Measurements from ENCODE around the gene NME3. TPM values are rescaled to one million over a fixed set of nuclear protein-coding genes. Genes with fewer than 3 reads are reported as not detected.

NME3 gene
- total RNA-seq, 1 experiment from 2014 or later = 66.9 TPM

DNA sequence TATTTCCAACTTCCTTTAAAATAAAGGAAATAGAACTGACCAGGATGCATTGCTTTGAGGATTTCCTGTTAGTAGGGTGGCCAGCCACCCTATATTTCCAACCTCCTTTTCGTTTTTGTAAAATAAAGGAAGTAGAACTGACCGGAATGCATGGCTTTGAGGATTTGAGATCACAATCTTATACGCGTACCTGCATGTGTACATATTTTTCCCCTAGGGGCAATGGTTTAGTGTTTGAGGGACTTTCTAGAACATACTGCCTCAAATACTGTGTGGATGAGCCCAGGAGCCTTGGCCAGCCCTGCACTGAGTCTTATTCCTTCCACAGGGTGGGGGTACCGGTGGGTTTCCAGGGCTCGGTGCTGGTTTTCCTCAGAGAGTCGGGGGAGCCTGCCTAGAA, 39.7 kb downstream of the NME3 start:
- ATAC-seq (no peak), DNase-seq (no peak)
- ChIA-PET CTCF (no interaction called here), POLR2A (ENCODE audit: unreplicated experiment) (no interaction called here)
- H3K9me2 ChIP-seq (replicated peaks; ENCODE audit: low read length) = no peaks in the 10 kb centered on the region
- TF ChIP-seq EZH2 (IDR thresholded peaks at IDR 0.05; ENCODE audit: low read length, unreplicated experiment) = no peak
- no peak for TF ChIP-seq EZH2phosphoT487 (IDR thresholded peaks at IDR 0.05; ENCODE audit: borderline replicate concordance, low read length)
- TF ChIP-seq, protein P1, sequence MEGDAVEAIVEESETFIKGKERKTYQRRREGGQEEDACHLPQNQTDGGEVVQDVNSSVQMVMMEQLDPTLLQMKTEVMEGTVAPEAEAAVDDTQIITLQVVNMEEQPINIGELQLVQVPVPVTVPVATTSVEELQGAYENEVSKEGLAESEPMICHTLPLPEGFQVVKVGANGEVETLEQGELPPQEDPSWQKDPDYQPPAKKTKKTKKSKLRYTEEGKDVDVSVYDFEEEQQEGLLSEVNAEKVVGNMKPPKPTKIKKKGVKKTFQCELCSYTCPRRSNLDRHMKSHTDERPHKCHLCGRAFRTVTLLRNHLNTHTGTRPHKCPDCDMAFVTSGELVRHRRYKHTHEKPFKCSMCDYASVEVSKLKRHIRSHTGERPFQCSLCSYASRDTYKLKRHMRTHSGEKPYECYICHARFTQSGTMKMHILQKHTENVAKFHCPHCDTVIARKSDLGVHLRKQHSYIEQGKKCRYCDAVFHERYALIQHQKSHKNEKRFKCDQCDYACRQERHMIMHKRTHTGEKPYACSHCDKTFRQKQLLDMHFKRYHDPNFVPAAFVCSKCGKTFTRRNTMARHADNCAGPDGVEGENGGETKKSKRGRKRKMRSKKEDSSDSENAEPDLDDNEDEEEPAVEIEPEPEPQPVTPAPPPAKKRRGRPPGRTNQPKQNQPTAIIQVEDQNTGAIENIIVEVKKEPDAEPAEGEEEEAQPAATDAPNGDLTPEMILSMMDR (conservative IDR thresholded peaks at IDR 0.05; ENCODE audit: low read depth, low read length) = no peak
- H4K20me1 ChIP-seq (ENCODE audit: low read length) = no peaks in the 10 kb centered on the region
- H3K9me3 ChIP-seq (ENCODE audit: low read length) = no peaks in the 10 kb centered on the region
- no peaks in the 10 kb centered on the region for H3K4me1 ChIP-seq (ENCODE audit: insufficient read depth, low read length)
- no peaks in the 10 kb centered on the region for H3K79me2 ChIP-seq (ENCODE audit: low read length)
- H3K27ac ChIP-seq (ENCODE audit: low read length) = no peak overlapping the region
- H3K4me3 ChIP-seq (ENCODE audit: low read length) = no peak overlapping the region
- H2AFZ ChIP-seq (ENCODE audit: low read length) = no peak overlapping the region
- no peak overlapping the region for H3K9ac ChIP-seq (ENCODE audit: low read length)
- no peak overlapping the region for H3K4me2 ChIP-seq (ENCODE audit: low read length)
- BruUV-seq (replicated peaks) = no TSS peak
- no peaks in the 10 kb centered on the region for H3K27me3 ChIP-seq (ENCODE audit: low read length)
- no peaks in the 10 kb centered on the region for H3F3A ChIP-seq (ENCODE audit: low read length, unreplicated experiment)
- intact Hi-C loops (cut with micrococcal nuclease) = no loop called here
- H3K36me3 ChIP-seq (ENCODE audit: low read depth, low read length) = peaks cover 4% of the 10 kb centered on the region

DNA sequence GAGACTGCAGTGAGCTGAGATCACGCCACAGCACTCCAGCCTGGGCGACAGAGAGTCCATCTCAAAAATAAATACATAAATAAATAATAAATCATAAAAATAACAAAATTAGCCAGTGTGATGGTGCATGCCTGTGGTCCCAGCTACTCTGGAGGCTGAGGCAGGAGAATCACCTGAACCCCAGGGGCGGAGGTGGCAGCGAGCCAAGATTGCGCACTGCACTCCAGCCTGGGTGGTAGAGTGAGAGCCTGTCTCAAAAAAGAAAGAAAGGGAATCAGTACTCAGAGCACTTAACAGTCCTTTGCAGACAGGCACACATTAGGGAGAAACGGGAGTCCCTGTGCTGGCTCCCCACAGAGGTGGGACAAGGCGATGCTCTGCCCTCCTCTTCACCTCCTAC, 40.3 kb downstream of the NME3 start:
- CTCF ChIA-PET = no interaction called here
- Histone ChIP-seq H3K9me2 (replicated peaks; ENCODE audit: low read length) (no peaks in the 10 kb centered on the region), H3K4me1 (ENCODE audit: insufficient read depth, low read length) (no peaks in the 10 kb centered on the region), H2AFZ (ENCODE audit: low read length) (no peak overlapping the region), H3K4me3 (ENCODE audit: low read length) (no peak overlapping the region), H3K27me3 (ENCODE audit: low read length) (no peaks in the 10 kb centered on the region), H3K4me2 (ENCODE audit: low read length) (no peak overlapping the region), H3K27ac (ENCODE audit: low read length) (no peak overlapping the region), H3F3A (ENCODE audit: low read length, unreplicated experiment) (no peaks in the 10 kb centered on the region), H3K9me3 (ENCODE audit: low read length) (no peaks in the 10 kb centered on the region), H4K20me1 (ENCODE audit: low read length) (no peaks in the 10 kb centered on the region), H3K36me3 (ENCODE audit: low read depth, low read length) (peaks cover 4% of the 10 kb centered on the region), H3K9ac (ENCODE audit: low read length) (no peak overlapping the region), H3K79me2 (ENCODE audit: low read length) (no peaks in the 10 kb centered on the region)
- no TSS peak for BruUV-seq (replicated peaks)
- POLR2A ChIA-PET (ENCODE audit: unreplicated experiment) = interaction anchor here (0.7 kb wide), 1 partner anchor 119 kb away, joined by 9 read pairs; no protein-coding TSS in a partner anchor
- no peak for TF ChIP-seq EZH2phosphoT487 (IDR thresholded peaks at IDR 0.05; ENCODE audit: borderline replicate concordance, low read length)
- TF ChIP-seq, protein P1 (conservative IDR thresholded peaks at IDR 0.05; ENCODE audit: low read depth, low read length) = no peak
- TF ChIP-seq EZH2 (IDR thresholded peaks at IDR 0.05; ENCODE audit: low read length, unreplicated experiment) = no peak
- no peak for ATAC-seq
- no peak for DNase-seq
- intact Hi-C loops (cut with micrococcal nuclease) = no loop called here

DNA sequence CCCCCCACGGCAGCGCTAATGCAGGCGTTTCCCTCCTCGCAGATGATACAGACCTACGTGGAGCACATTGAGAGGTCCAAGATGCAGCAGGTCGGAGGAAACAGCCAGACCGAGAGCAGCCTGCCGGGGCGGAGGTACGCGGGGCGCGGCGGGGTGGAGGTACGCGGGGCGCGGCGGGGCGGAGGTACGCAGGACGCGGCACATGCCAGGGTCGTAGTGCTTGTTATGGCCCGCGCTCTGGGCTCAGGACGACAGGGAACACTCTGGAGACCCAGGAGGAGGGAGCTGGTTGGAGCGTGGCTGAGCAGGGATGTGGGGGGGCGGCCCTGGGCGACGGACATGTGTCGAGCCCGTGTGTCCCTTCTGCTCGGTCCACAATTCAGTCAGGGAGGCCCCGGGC, 41.9 kb downstream of the NME3 start:
- 0 out of 2 replicates have a peak, but pooled peaks cover under 1% of the 10 kb centered on the region for H3K36me3 ChIP-seq (ENCODE audit: low read depth, low read length)
- H3F3A ChIP-seq (ENCODE audit: low read length, unreplicated experiment) = no peaks in the 10 kb centered on the region
- ATAC-seq = no peak
- H3K27me3 ChIP-seq (ENCODE audit: low read length) = no peaks in the 10 kb centered on the region
- TF ChIP-seq EZH2phosphoT487 (IDR thresholded peaks at IDR 0.05; ENCODE audit: borderline replicate concordance, low read length) (no peak), EZH2 (IDR thresholded peaks at IDR 0.05; ENCODE audit: low read length, unreplicated experiment) (no peak)
- TF ChIP-seq, protein P1 (conservative IDR thresholded peaks at IDR 0.05; ENCODE audit: low read depth, low read length) = no peak
- H3K27ac ChIP-seq (ENCODE audit: low read length) = no peak overlapping the region
- H3K4me1 ChIP-seq (ENCODE audit: insufficient read depth, low read length) = no peaks in the 10 kb centered on the region
- no peaks in the 10 kb centered on the region for H3K9me2 ChIP-seq (replicated peaks; ENCODE audit: low read length)
- ChIA-PET POLR2A (ENCODE audit: unreplicated experiment) (no interaction called here), CTCF (no interaction called here)
- intact Hi-C loops (cut with micrococcal nuclease) = no loop called here
- no peaks in the 10 kb centered on the region for H3K9me3 ChIP-seq (ENCODE audit: low read length)
- no peak overlapping the region for H3K4me3 ChIP-seq (ENCODE audit: low read length)
- no peak overlapping the region for H2AFZ ChIP-seq (ENCODE audit: low read length)
- DNase-seq = no peak
- no peaks in the 10 kb centered on the region for H4K20me1 ChIP-seq (ENCODE audit: low read length)
- H3K4me2 ChIP-seq (ENCODE audit: low read length) = no peak overlapping the region
- BruUV-seq (replicated peaks) = no TSS peak
- no peak overlapping the region for H3K9ac ChIP-seq (ENCODE audit: low read length)
- H3K79me2 ChIP-seq (ENCODE audit: low read length) = peaks cover 2% of the 10 kb centered on the region; the same call in 1 of the 2 replicates
